HCEC 1CT (cell line): ENCODE measurements around the gene ZNF354C.

ENCODE experiments used
- DNase-seq: peaks from one replicate; pipeline ENCODE4 v3.0.0-alpha.2; 2017

ZNF354C gene

GRCh38 chr5:179128041-179128365 is 67.8 kb downstream of the ZNF354C start:
- DNase-seq, result no peak

- DNase-seq, result no peak
Measured at GRCh38 chr5:179128976-179129375, 68.8 kb downstream of the ZNF354C start.

GRCh38 chr5:179129607-179130071 is 69.5 kb downstream of the ZNF354C start:
- no peak for DNase-seq

GRCh38 chr5:179130101-179130681 is 70.0 kb downstream of the ZNF354C start:
- DNase-seq, result no peak

- DNase-seq, result no peak
Measured at GRCh38 chr5:179131321-179131835, 71.2 kb downstream of the ZNF354C start.

GRCh38 chr5:179131886-179132585 is 71.9 kb downstream of the ZNF354C start:
- no peak for DNase-seq

GRCh38 chr5:179132586-179133355 is 72.6 kb downstream of the ZNF354C start:
- no peak for DNase-seq
